NCI-H2171 treated with DMSO at 0.1 percent for 48 hours (cell line): Measurements from ENCODE around the gene HTT-AS.
A peak's percentile ranks its signal among the peaks of the same experiment; 100 is the strongest.

Source experiments
- DNase-seq: peaks from one replicate; lab custom pipeline; 2025; lab: John Stamatoyannopoulos, UW

HTT-AS gene

DNA sequence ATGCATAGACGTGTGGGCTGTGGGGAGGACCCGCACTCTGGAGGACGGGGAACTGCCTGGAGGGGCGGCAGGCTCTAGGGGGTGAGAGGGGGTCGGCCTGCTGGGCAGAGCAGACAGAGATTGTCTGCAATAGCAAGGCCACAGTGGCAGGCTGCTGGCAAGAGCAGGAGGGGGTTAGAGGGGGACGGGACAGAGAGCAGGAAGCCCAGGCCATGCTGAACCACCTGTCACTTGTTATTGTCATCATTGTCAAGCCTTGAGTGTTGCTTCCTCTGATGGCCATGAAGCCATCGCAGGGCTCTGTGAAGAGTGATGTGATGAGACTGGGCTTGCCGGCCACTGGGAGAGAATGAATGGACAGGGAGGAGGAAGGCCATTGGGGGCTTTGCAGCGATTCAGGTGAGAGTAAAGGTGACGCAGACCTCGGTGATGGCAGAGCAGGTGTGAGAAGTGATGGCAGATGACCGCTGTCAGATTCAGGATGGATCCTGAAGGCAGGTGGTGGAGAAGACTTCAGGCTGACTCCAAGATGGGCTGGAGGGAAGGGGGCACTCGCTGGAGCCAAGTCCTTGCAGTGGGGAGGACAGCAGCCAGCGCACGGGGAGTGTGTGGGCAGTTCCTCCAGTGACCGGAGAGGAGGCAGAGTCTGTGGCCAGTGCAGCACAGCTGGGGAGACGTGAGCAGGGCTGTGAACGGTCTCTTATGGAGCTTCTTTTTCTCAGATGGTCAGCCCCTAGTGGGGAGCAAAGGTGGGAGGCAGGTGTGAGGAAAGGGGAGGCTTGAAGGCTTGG, 43.6 kb downstream of the HTT-AS start:
- no peak for DNase-seq

DNA sequence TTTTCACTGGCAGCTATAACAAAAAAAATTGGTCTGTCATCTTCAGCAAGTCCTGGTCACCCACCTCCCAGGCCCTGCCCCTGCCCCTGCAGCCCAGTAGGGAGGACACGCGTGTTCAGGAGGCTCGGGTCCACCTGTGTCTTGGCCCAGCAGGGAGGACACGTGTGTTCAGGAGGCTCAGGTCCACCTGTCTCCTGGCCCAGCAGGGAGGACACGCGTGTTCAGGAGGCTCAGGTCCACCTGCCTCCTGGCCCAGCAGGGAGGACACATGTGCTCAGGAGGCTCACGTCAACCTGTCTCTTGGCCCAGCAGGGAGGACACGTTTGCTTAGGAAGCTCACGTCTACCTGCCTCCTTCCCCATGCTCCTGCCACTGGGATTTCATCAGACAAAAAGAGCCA, 44.9 kb downstream of the HTT-AS start:
- no peak for DNase-seq

- DNase-seq, result no peak
Observed at GRCh38 chr4:3026540-3026939, 47.8 kb downstream of the HTT-AS start.

DNA sequence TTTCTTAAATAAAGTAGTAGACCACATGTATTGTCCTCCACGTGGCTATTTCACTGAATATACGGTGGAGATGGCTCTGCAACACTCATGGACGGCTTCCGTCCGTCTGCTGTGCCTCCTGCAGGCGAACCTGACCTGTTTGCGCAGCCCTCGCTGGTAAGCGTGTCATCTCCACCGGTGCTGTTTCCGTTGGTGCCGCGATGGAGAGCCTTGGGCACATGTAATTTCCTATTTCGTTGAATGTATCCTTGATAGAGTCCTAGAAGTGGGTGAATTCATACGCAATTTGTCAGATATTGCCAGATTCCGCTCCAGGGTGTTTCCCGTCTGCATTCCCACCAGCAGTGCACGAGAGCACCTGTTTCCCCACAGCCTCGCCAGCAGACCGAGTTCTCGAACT, 48.5 kb downstream of the HTT-AS start:
- DNase-seq, result no peak

DNA sequence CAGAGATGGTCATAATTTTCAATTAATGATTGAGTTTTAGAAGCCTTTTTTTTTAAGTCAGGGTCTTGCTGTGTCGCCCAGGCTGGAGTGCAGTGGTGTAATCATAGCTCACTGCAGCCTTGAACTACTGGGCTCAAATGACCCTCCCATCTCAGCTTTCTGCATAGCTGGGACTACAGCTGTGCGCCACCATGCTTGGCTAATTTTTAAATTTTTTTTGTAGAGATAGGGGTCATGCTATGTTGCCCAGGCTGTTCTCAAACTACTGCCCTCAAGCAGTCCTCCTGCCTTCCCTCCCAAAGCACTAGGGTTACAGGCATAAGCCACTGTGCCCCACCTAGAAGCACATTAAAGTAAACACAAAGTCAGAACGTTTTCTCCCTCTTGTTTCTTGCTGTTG, 51.7 kb downstream of the HTT-AS start:
- no peak for DNase-seq

DNA sequence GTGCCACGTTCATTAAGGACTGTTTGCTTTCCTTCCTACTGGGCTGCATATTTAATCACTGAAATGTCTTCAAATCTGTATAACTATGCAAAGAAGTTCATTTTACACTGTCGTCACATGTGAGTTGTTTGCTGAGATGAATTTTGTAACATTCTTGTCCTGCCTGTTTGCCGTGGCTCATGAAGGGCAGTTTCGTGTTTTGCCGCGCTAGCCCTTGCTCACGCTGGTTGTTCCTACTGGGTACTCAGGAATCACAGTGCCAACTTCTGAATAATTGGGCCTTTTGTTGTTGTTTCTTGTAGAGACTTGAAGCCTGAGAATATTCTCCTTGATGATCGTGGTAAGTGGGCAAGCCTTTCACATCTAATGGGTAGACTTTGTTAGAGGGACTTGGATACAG, 52.2 kb downstream of the HTT-AS start:
- no peak for DNase-seq

DNA sequence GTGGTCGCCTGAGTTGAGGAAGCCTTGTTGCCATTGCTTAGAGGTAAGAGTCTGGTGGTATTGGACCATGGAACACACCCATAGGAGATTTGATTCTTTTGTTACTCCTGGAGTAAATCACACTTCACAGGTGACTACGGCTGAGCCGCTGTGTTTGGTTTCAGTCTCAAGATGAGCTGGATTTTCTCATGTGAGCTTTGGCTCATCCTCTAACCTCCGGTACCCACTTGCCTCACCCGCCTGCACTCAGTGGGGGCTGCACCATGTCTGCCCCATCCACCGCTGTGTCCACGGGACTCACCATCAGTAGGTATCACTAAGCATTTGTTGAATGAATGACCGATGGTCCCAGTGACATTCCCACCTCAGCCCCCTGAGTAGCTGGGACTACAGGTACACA, 52.7 kb downstream of the HTT-AS start:
- no peak for DNase-seq

DNA sequence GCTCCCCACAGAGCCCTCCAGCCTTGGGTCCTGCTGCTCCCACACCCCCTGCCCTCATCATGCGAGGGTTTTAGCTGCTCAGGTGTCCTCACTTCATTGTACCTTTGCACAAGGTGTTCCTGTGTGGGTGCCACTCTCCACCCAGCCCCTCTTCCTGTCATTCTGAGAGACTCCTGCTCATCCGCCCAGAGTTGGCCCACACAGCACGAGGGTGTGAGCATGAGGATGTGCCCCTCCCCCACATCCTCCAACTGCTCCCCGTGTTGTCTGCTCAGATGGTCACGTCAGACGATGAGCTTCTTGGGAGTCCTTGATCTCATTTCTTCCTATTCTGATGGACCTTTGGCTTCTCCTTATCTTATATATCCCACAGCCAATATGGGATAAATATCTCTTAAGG, 53.2 kb downstream of the HTT-AS start:
- DNase-seq, result no peak

DNA sequence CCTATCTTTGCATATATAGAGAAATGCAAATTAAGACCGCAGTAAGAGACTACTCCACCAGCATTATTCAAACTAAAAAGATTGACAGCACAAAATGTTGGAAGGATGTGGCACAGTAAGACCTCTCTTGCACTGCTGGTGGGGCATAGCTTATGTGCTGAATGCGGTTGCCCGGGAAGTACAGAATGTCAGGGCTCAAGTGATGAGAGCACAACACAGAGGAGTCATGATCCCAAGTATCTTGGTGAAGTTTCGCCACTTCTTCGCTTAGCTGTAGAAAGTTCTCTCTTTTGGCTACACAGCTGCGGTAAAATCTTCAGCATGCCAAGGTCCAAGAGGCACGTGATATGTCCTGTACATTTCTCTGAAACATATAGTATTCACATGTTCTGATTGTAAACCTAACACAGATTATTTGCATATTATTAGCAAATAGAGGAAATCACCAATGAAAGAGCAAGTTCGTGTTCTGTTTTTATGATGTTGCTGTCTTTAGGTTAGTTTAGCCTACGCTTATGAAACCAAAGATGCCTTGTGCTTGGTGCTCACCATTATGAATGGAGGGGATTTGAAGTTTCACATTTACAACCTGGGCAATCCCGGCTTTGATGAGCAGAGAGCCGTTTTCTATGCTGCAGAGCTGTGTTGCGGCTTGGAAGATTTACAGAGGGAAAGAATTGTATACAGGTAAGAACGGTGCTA, 55.0 kb downstream of the HTT-AS start:
- no peak for DNase-seq

DNA sequence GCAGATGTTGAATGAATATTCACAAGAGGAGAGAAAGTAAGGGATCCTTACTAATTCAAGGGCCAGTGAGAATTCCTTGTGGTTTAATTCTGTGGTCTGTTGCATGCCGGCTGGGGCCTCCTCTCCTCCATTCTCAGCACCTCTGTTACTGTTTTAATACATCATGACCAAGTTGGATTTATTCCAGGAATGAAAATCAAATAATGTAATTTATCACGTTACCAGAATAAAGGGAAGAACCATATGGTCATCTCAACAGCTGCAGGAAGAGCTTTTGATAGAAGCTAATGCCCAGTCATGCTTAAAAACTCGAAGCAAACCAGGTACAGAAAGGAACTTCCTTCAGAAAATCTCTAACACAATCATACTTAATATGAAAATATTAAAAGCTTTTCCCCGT, 56.8 kb downstream of the HTT-AS start:
- DNase-seq, result peak; percentile 9

DNA sequence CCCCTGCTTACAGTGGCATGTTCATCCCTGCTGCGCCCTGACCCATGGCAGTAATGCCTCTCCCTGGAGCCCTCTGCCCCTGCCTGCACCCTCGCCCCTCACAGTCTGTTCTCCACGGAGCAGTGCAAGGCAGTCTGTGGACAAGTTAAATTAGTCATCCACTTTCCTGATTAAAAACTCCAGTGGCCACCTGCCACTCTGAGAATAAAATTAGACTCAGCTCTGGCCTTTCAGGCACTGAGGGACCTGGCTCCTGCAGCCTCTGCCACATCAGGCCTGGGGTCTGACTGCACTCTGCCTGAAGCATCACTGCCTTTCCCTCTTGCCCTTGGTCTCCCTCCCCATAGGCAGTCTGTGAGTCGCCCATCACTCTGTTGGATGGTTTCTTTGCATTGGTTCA, 57.4 kb downstream of the HTT-AS start:
- DNase-seq, result no peak

DNA sequence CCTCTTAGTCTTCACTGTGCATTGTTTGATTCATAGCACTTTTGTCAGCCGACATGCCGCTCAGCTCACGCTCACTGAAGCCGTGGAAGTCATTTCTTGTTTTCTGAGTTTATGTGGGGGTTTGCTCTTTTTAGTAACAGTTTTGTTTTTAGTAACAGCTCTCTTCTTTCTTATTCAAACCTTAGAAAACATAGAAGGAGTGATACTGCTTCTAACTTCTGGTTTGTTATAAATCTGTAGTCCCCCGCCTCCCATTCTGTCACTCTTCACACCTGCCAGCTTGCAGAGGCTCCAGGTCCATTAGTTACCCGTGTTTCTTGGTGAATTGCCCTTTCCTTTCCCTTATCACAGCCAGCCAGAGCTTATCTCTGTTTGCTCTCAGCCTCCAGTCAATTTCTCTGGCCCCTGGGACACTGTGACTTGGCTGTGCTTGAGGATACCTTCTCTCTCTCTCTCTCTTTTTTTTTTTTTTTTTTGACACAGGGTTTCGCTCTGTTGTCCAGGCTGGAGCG, 60.4 kb downstream of the HTT-AS start:
- DNase-seq, result no peak
